A549 treated with CpdA at 1 μM for 4 hours (cell line): ENCODE results near the gene TDRD6. TPM values are rescaled to one million over a fixed set of nuclear protein-coding genes. Genes with fewer than 3 reads are reported as not detected.

Experiments
- total RNA-seq: library from RNA; stranded (reverse); fragments of 200-300 nt; extraction: Qiagen RNA extraction; gene quantifications from 5 replicates; pipeline ENCODE4 v1.2.3, GENCODE V29; 2022; ENCODE audit warnings: low read depth

The TDRD6 gene, protein sequence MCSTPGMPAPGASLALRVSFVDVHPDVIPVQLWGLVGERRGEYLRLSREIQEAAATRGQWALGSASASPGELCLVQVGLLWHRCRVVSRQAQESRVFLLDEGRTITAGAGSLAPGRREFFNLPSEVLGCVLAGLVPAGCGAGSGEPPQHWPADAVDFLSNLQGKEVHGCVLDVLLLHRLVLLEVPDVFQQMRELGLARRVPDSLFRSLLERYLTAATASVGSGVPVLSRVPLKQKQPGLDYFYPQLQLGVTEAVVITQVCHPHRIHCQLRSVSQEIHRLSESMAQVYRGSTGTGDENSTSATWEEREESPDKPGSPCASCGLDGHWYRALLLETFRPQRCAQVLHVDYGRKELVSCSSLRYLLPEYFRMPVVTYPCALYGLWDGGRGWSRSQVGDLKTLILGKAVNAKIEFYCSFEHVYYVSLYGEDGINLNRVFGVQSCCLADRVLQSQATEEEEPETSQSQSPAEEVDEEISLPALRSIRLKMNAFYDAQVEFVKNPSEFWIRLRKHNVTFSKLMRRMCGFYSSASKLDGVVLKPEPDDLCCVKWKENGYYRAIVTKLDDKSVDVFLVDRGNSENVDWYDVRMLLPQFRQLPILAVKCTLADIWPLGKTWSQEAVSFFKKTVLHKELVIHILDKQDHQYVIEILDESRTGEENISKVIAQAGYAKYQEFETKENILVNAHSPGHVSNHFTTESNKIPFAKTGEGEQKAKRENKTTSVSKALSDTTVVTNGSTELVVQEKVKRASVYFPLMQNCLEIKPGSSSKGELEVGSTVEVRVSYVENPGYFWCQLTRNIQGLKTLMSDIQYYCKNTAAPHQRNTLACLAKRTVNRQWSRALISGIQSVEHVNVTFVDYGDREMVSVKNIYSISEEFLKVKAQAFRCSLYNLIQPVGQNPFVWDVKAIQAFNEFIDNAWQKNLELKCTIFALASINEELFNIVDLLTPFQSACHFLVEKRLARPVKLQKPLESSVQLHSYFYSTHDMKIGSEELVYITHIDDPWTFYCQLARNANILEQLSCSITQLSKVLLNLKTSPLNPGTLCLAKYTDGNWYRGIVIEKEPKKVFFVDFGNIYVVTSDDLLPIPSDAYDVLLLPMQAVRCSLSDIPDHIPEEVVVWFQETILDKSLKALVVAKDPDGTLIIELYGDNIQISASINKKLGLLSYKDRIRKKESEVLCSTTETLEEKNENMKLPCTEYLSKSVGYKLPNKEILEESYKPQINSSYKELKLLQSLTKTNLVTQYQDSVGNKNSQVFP (N-terminal part only)
- 0.64 TPM in 1 of 5 replicates, not detected in the others for total RNA-seq

DNA sequence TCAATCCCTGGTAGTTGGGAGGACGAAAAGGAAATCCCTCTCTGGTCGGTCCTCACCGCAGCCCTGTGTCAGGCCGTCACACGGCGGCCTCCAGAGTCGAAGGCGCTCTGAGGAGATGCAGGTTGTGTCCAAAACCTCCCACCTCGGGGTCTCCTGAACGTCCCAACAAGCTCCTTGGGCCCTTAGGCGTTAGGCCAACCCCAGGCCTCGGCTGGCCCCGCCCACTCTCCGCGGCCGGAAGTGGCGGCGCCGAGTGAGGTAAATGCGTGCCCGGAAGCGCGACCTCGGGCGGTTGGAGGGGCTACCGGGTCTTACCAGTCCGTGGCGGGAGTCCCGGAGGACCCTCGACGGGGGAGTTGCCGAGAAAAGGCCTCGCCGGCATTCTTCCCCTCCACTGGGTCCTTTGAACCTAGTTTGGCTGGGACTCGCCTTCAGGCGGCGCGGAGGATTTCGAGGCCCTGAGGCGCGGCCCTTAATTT is at the start of gene TDRD6:
Gene TDRD6 (plus strand): TSS at position 267 of the 479 bp plus-strand sequence. CDS start 244 bp downstream, outside the sequence.

DNA sequence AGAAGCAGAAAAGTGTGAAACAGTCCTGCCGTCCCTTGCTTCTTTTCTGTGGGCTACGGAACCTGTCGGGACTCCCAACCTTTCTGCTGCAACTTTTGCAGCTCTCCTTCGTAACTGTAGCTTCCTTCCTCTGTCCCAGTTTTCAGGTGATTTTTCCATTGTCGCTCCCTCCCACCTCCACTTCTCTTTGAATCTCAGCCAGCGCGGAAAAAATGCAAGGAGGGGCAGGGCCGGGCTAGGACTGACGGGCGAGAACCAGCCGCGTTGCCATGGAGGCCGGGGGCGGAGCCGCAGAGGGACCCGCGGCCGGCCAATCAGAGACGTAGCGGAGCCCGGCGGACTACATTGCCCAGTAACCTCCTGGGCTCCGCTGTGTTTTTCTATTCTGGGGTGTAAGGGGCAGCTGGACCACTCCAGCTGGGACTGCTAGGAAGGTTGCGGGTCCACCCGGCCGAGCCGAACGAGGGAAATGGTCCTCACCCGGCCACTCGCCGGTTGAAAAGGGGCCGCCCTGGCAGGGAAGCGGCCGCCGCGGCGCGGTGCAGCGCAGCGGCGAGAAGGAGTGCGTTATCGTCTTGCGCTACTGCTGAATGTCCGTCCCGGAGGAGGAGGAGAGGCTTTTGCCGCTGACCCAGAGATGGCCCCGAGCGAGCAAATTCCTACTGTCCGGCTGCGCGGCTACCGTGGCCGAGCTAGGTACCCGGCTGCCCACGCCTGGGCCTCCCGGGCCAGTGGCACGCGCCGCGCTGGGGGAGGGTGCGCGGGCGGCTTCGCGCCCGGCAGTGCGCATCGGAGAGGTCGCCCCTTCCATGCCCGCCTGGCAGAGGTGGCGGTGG is 34.9 kb upstream of the TDRD6 start, which contains the start of the genes CYP39A1 and SLC25A27:
Gene CYP39A1 (minus strand): TSS at position 216 of the 836 bp plus-strand sequence. CDS start 236 bp downstream, outside the sequence.
Gene SLC25A27 (plus strand): TSS at position 373 of the 836 bp plus-strand sequence. CDS start 218 bp downstream, at position 591.

DNA sequence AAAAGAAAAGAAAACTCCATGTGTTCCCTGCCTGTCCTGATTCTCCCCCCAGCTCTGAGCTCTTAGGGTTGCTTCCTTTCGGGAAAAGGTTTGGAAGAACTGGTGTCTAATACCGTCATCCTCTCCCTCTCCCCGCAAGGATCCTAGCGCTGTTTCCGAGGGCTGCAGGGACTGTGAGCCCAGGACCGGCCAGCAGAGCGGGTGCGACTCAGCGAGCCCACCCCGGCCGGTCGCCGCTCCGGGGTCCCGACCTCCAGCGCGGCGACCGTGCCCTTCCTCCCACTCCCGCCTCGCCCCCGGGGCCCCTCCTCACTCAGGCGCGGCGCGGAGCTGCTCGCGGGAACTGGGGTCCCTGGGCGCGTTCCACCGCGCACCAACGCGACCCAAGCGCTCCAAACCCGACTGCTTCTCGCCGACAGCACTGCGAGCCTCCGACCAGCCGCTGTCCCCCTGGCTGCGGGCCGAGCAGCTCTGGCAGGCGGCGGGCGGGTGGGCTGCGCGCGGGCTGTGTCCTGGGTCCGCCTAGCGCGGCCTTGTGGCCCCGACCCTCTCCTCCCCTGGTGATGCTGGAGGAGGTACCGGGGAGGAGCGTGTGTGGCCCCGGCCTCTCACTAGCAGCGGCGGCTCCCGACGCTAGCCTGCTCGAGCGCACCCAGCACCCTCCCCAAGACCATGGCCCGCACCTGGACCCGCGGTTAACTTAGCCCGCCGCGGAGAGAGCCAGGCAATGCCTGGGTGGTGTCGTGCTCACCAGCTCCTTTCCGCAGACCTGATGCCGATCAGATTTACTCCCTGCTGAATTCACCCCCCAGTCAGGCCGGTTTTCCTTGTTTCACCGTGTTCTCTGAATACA is 47.4 kb downstream of the TDRD6 start, which contains the start of gene PLA2G7:
Gene PLA2G7 (minus strand): TSS at position 509 of the 853 bp plus-strand sequence. CDS start 12,484 bp downstream, outside the sequence.

DNA sequence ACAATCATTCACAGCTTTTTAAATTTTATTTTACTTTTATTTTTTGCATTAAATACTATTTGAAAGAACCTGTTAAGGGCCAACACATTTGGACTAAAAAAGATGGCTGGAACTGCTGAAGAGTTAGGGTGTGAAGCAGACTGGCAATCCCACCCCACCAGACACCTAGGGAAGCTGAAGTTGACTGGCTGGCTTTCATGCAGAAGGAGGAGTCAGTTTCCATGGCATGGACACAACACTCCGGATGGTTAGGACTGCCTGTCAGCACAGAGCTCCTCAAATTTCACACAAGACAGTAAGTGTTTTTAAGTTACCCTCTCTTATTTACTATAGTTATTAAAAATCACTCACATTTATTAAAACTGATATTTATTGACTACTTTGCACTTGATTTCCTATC is 59.0 kb downstream of the TDRD6 start, which contains the start of gene ANKRD66:
Gene ANKRD66 (plus strand): TSS at position 238 of the 400 bp plus-strand sequence. CDS start 5,016 bp downstream, outside the sequence.

Other genes with a start within 250 kb of the TDRD6 start
- not detected in 5 replicates for gene RCAN2, start 196.4 kb upstream of the TDRD6 start, total RNA-seq
- gene CYP39A1, start 35.1 kb upstream of the TDRD6 start, total RNA-seq: 0.05 to 0.12 TPM (median 0.06 TPM) in 3 of 5 replicates, not detected in the others
- 0.09 to 1.4 TPM (median 0.61 TPM) in 5 replicates for gene SLC25A27, start 34.9 kb upstream of the TDRD6 start, total RNA-seq
- gene PLA2G7, start 47.5 kb downstream of the TDRD6 start, total RNA-seq: 0.03 to 0.07 TPM in 2 of 5 replicates, not detected in the others
- not detected in 5 replicates for gene ANKRD66, start 59.0 kb downstream of the TDRD6 start, total RNA-seq
- not detected in 5 replicates for gene MEP1A, start 105.5 kb downstream of the TDRD6 start, total RNA-seq
- gene ADGRF5, start 234.1 kb downstream of the TDRD6 start, total RNA-seq: not detected in 5 replicates